GM21619 (cell line): Measurements from ENCODE around the gene PSMC1.

Source experiments
- ATAC-seq: cut with Tn5 transposase; IDR thresholded peaks from one replicate; pipeline ENCODE4 v1.9.1; 2021; ENCODE audit not compliant: unreplicated experiment

Gene PSMC1

DNA sequence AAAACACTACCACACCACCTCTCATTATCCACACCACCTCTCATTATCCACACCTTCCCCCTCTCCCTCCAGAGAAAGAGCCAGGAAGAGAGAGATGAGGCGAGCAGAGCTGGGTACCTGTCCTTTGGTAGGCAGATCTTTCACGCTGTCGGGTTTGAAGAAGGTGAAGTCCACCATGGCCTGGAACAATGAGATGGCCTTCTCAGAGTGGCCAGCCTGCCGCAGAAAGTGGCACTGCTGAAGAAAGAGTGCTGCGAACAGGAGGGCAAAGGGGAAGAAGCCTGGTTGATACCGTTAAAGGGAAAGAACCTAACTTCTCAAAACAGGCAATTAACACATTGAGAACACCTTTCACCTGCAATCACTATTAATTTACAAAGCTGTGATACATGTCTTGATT lies 44.8 kb downstream of the PSMC1 start:
- ATAC-seq, result no peak

- ATAC-seq, result no peak
Measured at GRCh38 chr14:90301668-90302090, 45.3 kb downstream of the PSMC1 start.

GRCh38 chr14:90302529-90303303 lies 46.4 kb downstream of the PSMC1 start:
- ATAC-seq, result no peak

DNA sequence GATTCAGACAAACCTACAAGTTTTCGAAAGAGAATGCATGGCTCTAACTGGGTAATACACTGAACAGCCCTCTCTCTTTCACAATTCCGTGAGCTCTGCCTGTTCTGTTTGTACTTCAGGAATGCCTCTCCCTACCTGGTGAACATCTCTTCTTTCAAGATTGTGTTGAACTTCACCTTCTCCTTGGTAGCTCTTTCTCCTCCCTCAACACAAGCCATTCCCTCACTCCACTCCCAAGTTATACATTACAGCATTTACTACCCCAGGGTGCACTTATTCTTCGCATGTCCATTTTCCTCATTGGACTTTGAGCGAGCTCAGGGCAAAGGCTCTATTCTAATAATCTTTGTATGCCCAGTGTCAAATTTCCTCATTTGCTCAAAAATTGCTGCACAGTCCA lies 47.1 kb downstream of the PSMC1 start:
- ATAC-seq, result no peak

GRCh38 chr14:90304502-90304901 lies 48.1 kb downstream of the PSMC1 start:
- ATAC-seq, result no peak

GRCh38 chr14:90305176-90305601 lies 48.8 kb downstream of the PSMC1 start:
- ATAC-seq, result no peak

DNA sequence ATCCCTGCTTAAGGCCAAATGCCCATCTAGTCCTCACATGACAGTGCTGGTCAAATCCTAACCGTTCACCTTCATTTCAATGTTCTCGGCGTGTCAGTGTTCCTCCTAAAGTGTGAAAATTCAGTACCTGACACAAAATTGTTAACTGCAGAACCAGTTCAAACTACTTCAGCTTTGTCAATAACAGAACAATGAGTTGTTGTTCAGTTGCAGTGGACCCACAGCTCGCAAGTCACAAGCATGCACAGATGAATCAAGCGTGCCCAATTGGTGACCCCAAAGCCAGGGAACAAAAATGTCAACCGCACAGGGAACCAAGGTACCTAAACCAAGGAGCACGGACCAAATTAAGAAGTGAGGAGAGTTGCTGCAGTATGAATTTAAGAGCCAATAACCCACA lies 52.2 kb downstream of the PSMC1 start:
- ATAC-seq, result no peak

DNA sequence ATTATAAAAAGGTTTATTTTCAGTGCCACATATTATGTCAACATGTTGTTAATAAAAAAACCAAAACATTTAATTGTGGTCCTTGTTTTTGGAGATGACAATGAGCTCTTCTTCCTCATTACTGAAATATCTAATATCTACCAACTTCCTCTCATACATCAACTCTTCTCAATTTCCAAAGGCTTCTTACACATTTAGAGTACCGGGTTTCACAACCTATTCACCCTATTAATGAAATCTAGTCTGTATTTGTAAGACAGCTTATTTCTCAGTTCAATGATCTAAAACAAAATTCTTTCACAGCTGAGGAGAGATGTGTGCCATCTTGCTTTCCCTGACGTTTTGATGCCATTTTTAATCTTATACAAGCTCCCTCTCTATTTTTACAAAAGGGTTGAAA lies 60.9 kb downstream of the PSMC1 start:
- no peak for ATAC-seq

DNA sequence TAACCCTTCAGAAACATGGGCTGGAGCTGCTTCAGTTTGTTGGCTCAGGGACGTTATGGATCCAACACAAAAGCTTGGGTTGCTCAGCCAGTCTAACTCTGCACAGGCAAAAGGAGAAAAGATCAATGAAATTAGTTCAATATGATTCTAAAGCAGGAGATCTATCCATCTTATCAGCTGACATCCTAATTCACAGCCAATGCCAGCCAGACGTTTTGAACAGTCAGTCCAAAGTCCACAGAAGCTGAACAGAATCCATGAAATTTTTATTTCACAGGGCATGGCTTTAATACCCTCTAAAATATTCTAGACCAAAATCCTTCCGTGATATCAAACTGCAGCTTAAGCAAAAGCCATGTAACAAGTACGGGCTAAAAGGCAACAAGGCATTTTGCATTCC lies 61.7 kb downstream of the PSMC1 start:
- no peak for ATAC-seq

GRCh38 chr14:90319173-90319572 lies 62.8 kb downstream of the PSMC1 start:
- ATAC-seq, result no peak

- no peak for ATAC-seq
Measured at GRCh38 chr14:90319634-90320541, 63.5 kb downstream of the PSMC1 start.

DNA sequence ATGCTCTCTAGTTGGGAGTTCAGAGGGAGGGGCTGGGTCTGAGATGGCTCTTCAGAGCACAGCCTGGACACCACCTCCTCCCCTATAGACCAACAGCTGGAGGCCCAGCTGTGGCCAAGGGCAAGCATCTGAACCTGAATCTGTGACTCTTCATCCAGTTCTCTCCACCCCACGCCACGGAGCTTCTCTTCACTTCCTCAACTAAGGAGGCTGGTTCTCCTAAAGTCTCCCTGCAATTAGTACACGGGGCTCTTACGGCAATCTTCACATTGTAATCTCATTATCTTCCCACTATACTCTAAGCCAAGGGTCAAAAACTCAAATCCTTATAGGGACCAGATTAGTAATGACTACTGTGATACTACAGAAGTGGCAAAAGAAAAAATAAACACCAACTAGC lies 65.5 kb downstream of the PSMC1 start:
- no peak for ATAC-seq
